ENCODE data around the gene P2RX7. TPM values are rescaled to one million over a fixed set of nuclear protein-coding genes. Genes with fewer than 3 reads are reported as not detected.
"Not testable (repeated sequence)": the region's sequence is repeated elsewhere in the genome, so short reads cannot be mapped to it uniquely, and the experiment has no call there.

The P2RX7 gene
- total and polyA plus RNA-seq, 2 experiments from 2014 or later, result 0.90 to 1.7 TPM

DNA sequence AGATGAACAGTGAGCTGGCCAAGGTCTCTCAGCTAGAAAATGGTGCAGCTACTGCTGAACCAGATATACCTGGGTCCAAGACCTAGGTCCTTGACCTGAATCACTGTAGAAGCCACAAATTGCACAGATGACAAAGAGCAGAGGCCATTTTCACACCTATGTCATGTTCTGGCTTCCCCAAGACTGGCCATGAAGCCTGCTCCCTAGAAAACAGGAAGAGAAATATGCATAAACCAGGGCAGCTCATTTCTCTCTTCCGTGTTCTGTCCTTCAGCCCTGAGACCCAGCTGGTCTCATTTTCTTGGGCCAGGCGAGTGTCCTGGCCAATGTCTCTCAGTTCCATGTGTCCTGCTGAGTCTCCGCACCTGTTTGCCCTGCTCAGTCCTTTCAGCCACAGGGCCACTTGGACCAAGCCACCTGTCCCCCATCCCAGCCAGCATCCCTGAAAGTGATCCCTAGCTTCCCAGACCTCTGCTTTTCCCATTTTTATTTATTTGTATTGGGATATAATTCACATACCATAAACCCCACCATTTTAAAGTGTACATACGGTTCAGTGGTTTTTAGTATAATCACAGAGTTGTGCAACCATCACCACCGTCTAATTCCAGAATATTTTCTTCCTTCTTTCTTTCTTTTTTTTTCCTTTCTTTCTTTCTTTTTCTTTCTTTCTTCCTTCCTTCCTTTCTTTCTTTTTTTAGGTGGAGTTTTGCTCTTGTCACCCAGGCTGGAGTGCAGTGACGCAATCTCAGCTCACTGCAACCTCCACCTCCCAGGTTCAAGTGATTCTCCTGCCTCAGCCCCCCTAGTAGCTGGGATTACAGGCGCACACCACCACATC lies 27.0 kb downstream of the P2RX7 start:
- Histone ChIP-seq H3K36me3 (replicated peaks; ENCODE audit: insufficient read depth, low read depth) (no peaks in the 10 kb centered on the region), H3K27ac (no peak overlapping the region), H3K4me3 (no peak overlapping the region), H3K9me2 (replicated peaks; ENCODE audit: insufficient read depth) (no peaks in the 10 kb centered on the region), H3K4me1 (ENCODE audit: insufficient read depth) (no peaks in the 10 kb centered on the region), H3K79me2 (no peaks in the 10 kb centered on the region), H4K20me1 (ENCODE audit: insufficient read depth, poor library complexity, severe bottlenecking) (no peaks in the 10 kb centered on the region), H3K4me2 (no peak overlapping the region), H3K27me3 (no peaks in the 10 kb centered on the region), H3K9me3 (ENCODE audit: low read depth) (no peaks in the 10 kb centered on the region), H2AFZ (no peak overlapping the region)
- 88% methylated on average over 7 of the region's 7 CpGs for whole genome bisulfite sequencing (ENCODE audit: low lambda C conversion rate, missing lambda C conversion rate)
- no peak for DNase-seq (ENCODE audit: low spot score)
- no peak for TF ChIP-seq EZH2 (IDR thresholded peaks at IDR 0.05; ENCODE audit: borderline replicate concordance)
- TF ChIP-seq, protein P1, sequence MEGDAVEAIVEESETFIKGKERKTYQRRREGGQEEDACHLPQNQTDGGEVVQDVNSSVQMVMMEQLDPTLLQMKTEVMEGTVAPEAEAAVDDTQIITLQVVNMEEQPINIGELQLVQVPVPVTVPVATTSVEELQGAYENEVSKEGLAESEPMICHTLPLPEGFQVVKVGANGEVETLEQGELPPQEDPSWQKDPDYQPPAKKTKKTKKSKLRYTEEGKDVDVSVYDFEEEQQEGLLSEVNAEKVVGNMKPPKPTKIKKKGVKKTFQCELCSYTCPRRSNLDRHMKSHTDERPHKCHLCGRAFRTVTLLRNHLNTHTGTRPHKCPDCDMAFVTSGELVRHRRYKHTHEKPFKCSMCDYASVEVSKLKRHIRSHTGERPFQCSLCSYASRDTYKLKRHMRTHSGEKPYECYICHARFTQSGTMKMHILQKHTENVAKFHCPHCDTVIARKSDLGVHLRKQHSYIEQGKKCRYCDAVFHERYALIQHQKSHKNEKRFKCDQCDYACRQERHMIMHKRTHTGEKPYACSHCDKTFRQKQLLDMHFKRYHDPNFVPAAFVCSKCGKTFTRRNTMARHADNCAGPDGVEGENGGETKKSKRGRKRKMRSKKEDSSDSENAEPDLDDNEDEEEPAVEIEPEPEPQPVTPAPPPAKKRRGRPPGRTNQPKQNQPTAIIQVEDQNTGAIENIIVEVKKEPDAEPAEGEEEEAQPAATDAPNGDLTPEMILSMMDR (IDR thresholded peaks at IDR 0.05; ENCODE audit: poor library complexity), result no peak
- no peak for TF ChIP-seq EZH2phosphoT487 (IDR thresholded peaks at IDR 0.05; ENCODE audit: low read depth, severe bottlenecking, unreplicated experiment)

DNA sequence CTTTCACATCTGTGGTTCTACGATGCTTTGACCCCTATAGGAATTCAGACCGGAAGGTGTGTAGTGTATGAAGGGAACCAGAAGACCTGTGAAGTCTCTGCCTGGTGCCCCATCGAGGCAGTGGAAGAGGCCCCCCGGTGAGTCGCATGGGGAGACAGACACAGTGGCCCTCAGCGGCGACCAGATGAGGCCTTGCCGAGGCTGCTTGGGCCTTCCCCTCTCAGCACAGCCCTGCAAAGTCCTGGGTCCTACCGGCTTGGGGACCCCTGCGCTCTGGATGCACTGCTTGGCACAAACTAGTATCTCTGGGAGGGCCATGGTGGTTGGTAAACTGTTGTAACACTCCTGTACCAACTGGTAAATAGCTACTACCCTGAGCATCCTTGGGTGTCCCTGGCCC lies 29.7 kb downstream of the P2RX7 start:
- Histone ChIP-seq H4K20me1 (ENCODE audit: insufficient read depth, poor library complexity, severe bottlenecking) (no peaks in the 10 kb centered on the region), H3K27ac (no peak overlapping the region), H3K9me3 (ENCODE audit: low read depth) (no peaks in the 10 kb centered on the region), H3K4me3 (no peak overlapping the region), H2AFZ (no peak overlapping the region), H3K36me3 (replicated peaks; ENCODE audit: insufficient read depth, low read depth) (no peaks in the 10 kb centered on the region), H3K9me2 (replicated peaks; ENCODE audit: insufficient read depth) (no peaks in the 10 kb centered on the region), H3K27me3 (no peaks in the 10 kb centered on the region), H3K4me2 (no peak overlapping the region), H3K79me2 (no peaks in the 10 kb centered on the region), H3K4me1 (ENCODE audit: insufficient read depth) (no peaks in the 10 kb centered on the region)
- DNase-seq (ENCODE audit: low spot score), result no peak
- WGBS (ENCODE audit: low lambda C conversion rate, missing lambda C conversion rate), result 90% methylated on average over 10 of the region's 10 CpGs
- TF ChIP-seq EZH2 (IDR thresholded peaks at IDR 0.05; ENCODE audit: borderline replicate concordance) (no peak), EZH2phosphoT487 (IDR thresholded peaks at IDR 0.05; ENCODE audit: low read depth, severe bottlenecking, unreplicated experiment) (no peak)
- TF ChIP-seq, protein P1 (IDR thresholded peaks at IDR 0.05; ENCODE audit: poor library complexity), result no peak

DNA sequence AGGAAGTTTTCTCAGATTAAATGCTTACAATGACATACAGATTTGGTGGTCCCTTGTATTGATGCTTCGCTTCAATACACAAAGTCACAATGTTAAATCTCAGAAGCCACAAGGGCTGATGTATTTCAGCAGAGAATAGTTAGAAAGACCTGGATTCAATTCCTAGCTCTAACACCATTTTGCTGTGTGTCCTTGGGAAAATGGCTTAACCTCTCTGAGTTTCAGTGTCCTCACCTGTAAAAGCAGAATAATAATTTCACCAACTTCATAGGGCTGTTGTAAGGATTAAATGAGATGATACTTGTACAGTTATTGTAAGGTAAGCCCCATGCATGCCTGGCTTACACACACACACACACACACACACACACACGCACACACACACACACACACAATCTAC lies 30.3 kb downstream of the P2RX7 start:
- Histone ChIP-seq H3K27me3 (no peaks in the 10 kb centered on the region), H3K9me3 (ENCODE audit: low read depth) (no peaks in the 10 kb centered on the region), H3K4me2 (no peak overlapping the region), H3K36me3 (replicated peaks; ENCODE audit: insufficient read depth, low read depth) (no peaks in the 10 kb centered on the region), H2AFZ (no peak overlapping the region), H3K79me2 (no peaks in the 10 kb centered on the region), H3K4me3 (no peak overlapping the region), H3K9me2 (replicated peaks; ENCODE audit: insufficient read depth) (no peaks in the 10 kb centered on the region), H3K27ac (no peak overlapping the region), H4K20me1 (ENCODE audit: insufficient read depth, poor library complexity, severe bottlenecking) (no peaks in the 10 kb centered on the region), H3K4me1 (ENCODE audit: insufficient read depth) (no peaks in the 10 kb centered on the region)
- TF ChIP-seq EZH2phosphoT487 (IDR thresholded peaks at IDR 0.05; ENCODE audit: low read depth, severe bottlenecking, unreplicated experiment) (no peak), EZH2 (IDR thresholded peaks at IDR 0.05; ENCODE audit: borderline replicate concordance) (no peak)
- TF ChIP-seq, protein P1 (IDR thresholded peaks at IDR 0.05; ENCODE audit: poor library complexity), result no peak
- WGBS (ENCODE audit: low lambda C conversion rate, missing lambda C conversion rate), result 69% methylated on average over 2 of the region's 2 CpGs
- DNase-seq (ENCODE audit: low spot score), result no peak

DNA sequence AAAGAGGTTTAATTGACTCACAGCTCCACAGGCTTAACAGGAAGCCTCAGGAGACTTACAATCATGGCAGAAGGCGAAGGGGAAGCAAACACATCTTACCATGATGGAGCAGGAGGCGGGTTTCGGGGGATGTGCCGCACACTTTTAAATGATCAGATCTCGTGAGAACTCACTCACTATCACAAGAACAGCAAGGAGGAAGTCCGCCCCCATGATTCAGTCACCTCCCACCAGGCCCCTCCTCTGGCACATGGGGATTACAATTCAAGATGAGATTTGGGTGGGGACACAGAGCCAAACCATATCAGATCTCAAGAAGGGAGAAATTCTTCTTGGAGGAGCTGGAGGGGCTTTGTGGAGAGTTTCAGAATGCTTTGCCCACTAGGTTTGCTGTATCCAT lies 32.2 kb downstream of the P2RX7 start:
- 97% methylated on average over 6 of the region's 6 CpGs for WGBS (ENCODE audit: low lambda C conversion rate, missing lambda C conversion rate)

More for the DNA sequence above, 32.2 kb downstream of the P2RX7 start:
- H3K36me3 ChIP-seq (replicated peaks; ENCODE audit: insufficient read depth, low read depth); H2AFZ ChIP-seq; H3K27me3 ChIP-seq; H4K20me1 ChIP-seq (ENCODE audit: insufficient read depth, poor library complexity, severe bottlenecking); H3K9me3 ChIP-seq (ENCODE audit: low read depth); H3K4me3 ChIP-seq; H3K9me2 ChIP-seq (replicated peaks; ENCODE audit: insufficient read depth); DNase-seq (ENCODE audit: low spot score); H3K4me1 ChIP-seq (ENCODE audit: insufficient read depth); H3K79me2 ChIP-seq; H3K27ac ChIP-seq; H3K4me2 ChIP-seq: not testable (repeated sequence)
